Endothelial cell of umbilical vein (primary cell): Measurements from ENCODE around the gene RNF32. TPM values are rescaled to one million over a fixed set of nuclear protein-coding genes. Genes with fewer than 3 reads are reported as not detected.

Source experiments
- BruUV-seq: library from RNA; stranded (reverse); fragments of 400-500 nt; replicated peaks from 2 replicates; lab custom pipeline; 2021; lab: Mats Ljungman, UMichigan
- CTCF ChIA-PET: fragments of 300-600, 350-600 bp; sonication (Branson Sonifier 250); formaldehyde crosslinking; loops from one replicate; lab custom pipeline; 2021; ENCODE audit warnings: antibody characterized with exemption, inconsistent platforms; lab: Charles Lee
- POLR2A ChIA-PET: fragments of 300-600, 350-600 bp; sonication (Branson Sonifier 250); formaldehyde crosslinking; loops from one replicate; lab custom pipeline; 2021; ENCODE audit warnings: antibody characterized with exemption, inconsistent platforms; lab: Charles Lee
- DNase-seq: peaks from one replicate; pipeline ENCODE4 v3.0.0-alpha.2; 2011; ENCODE audit warnings: low read depth, low spot score
- FAIRE-seq: peaks from 2 replicates; lab custom pipeline; 2011; peaks lifted over from hg19 to GRCh38; lab: Jason Lieb, UNC
- H2AFZ ChIP-seq: 2 replicates; pipeline ENCODE4 v1.6.0; 2012; ENCODE audit warnings: low read depth, low read length, control low read depth, inconsistent platforms
- H3K27ac ChIP-seq: 2 replicates; pipeline ENCODE4 v1.5.1; 2011; ENCODE audit warnings: low read depth, mild to moderate bottlenecking, control low read depth, low read length, moderate library complexity; ENCODE audit not compliant: insufficient read depth
- H3K27me3 ChIP-seq, 2 experiments: 2 replicates each; pipeline versions ENCODE4 v1.6.0 to v1.6.1; 2011; ENCODE audit warnings: low read length in 2 of 2, mixed read lengths in 1 of 2; ENCODE audit not compliant: control insufficient read depth in 2 of 2, insufficient read depth in 2 of 2
- H3K36me3 ChIP-seq, 2 experiments: 2 replicates in 1 of 2; 3 replicates in 1 of 2; pipeline ENCODE4 v1.5.1; 2011; ENCODE audit warnings: low read length in 2 of 2, mild to moderate bottlenecking in 1 of 2, moderate library complexity in 1 of 2; ENCODE audit not compliant: control insufficient read depth in 2 of 2, insufficient read depth in 2 of 2; ENCODE audit errors: extremely low read depth in 1 of 2
- H3K4me1 ChIP-seq: 3 replicates; pipeline ENCODE4 v1.5.1; 2011; ENCODE audit warnings: mild to moderate bottlenecking, low read length; ENCODE audit not compliant: control insufficient read depth, insufficient read depth; ENCODE audit errors: extremely low read depth
- H3K4me2 ChIP-seq: 2 replicates; pipeline ENCODE4 v1.6.1; 2011; ENCODE audit warnings: low read length, control low read depth, mixed read lengths; ENCODE audit not compliant: insufficient read depth
- H3K4me3 ChIP-seq, 3 experiments: fragments of 200-600 bp in 1 of 3; sonication (generic), shearing (Covaris generic) in 1 of 3; replicated peaks in 1 of 3; 2 replicates each; pipeline ENCODE4 v1.5.1; 2011 to 2016; ENCODE audit warnings: control low read depth in 3 of 3, low read length in 3 of 3, mild to moderate bottlenecking in 2 of 3, inconsistent platforms in 1 of 3, low read depth in 1 of 3, moderate library complexity in 1 of 3; ENCODE audit not compliant: insufficient read depth in 1 of 3
- H3K79me2 ChIP-seq: 2 replicates; pipeline ENCODE4 v1.6.0; 2012; ENCODE audit warnings: low read length, inconsistent platforms; ENCODE audit not compliant: control insufficient read depth, insufficient read depth
- H3K9ac ChIP-seq: replicated peaks from 2 replicates; pipeline ENCODE3; 2011; ENCODE audit warnings: low read length, control low read depth; ENCODE audit not compliant: insufficient read depth; ENCODE audit errors: extremely low read depth
- H3K9me1 ChIP-seq: replicated peaks from 3 replicates; pipeline ENCODE4 v1.6.0; 2011; ENCODE audit warnings: mild to moderate bottlenecking, low read length; ENCODE audit not compliant: control insufficient read depth, insufficient read depth; ENCODE audit errors: extremely low read depth
- H3K9me3 ChIP-seq: replicated peaks from 2 replicates; pipeline ENCODE4 v1.5.1; 2012; ENCODE audit warnings: low read length, inconsistent platforms; ENCODE audit not compliant: control insufficient read depth, insufficient read depth
- H4K20me1 ChIP-seq: replicated peaks from 2 replicates; pipeline ENCODE3; 2011; ENCODE audit warnings: mild to moderate bottlenecking, low read length; ENCODE audit not compliant: control insufficient read depth, insufficient read depth; ENCODE audit errors: extremely low read depth
- CTCF ChIP-seq, 2 donors: IDR thresholded peaks; 1 replicate in 1 of 2; 2 replicates in 1 of 2; pipeline ENCODE4 v1.5.1; 2011; ENCODE audit warnings: low read length in 2 of 2, mild to moderate bottlenecking in 2 of 2, moderate library complexity in 2 of 2, control low read depth in 1 of 2, inconsistent platforms in 1 of 2, low read depth in 1 of 2; ENCODE audit not compliant: insufficient read depth in 1 of 2; ENCODE audit errors: extremely low read depth in 1 of 2
- EZH2 ChIP-seq: IDR thresholded peaks from 2 replicates; pipeline ENCODE4 v1.6.1; 2012; ENCODE audit warnings: borderline replicate concordance, low read depth, mild to moderate bottlenecking, moderate library complexity, low read length, inconsistent platforms; ENCODE audit not compliant: severe bottlenecking
- FOS ChIP-seq: IDR thresholded peaks from 2 replicates; pipeline ENCODE4 v1.6.1; 2011; ENCODE audit warnings: mild to moderate bottlenecking, low read length, moderate library complexity, borderline replicate concordance; ENCODE audit not compliant: insufficient read depth
- GATA2 ChIP-seq: IDR thresholded peaks from 2 replicates; pipeline ENCODE4 v1.7.0; 2011; ENCODE audit warnings: low read depth, mild to moderate bottlenecking, moderate library complexity, mixed read lengths, low read length; ENCODE audit not compliant: insufficient read length, insufficient read depth
- JUN ChIP-seq: IDR thresholded peaks from 2 replicates; pipeline ENCODE4 v1.6.1; 2011; ENCODE audit warnings: borderline replicate concordance, low read depth; ENCODE audit not compliant: insufficient read length, insufficient read depth
- MAX ChIP-seq: IDR thresholded peaks from 2 replicates; pipeline ENCODE4 v1.6.1; 2011; ENCODE audit not compliant: insufficient read depth, insufficient read length
- MYC ChIP-seq: IDR thresholded peaks from one replicate; pipeline ENCODE4 v1.6.1; 2011; ENCODE audit warnings: mild to moderate bottlenecking, low read depth, low read length
- POLR2A ChIP-seq: IDR thresholded peaks from 2 replicates; pipeline ENCODE4 v1.6.1; 2012; ENCODE audit warnings: low read depth, mild to moderate bottlenecking, control low read depth, low read length
- POLR2AphosphoS5 ChIP-seq: IDR thresholded peaks from 2 replicates; pipeline ENCODE4 v1.6.1; 2012; ENCODE audit warnings: low read depth, mild to moderate bottlenecking, control low read depth, low read length, moderate library complexity; ENCODE audit not compliant: insufficient read depth
- dilution Hi-C: fragments of 300-500 bp; cut with MboI; formaldehyde crosslinking; loops from one replicate; pipeline ENCODE4 v1.15.0; 2019; ENCODE audit warnings: low sequenced_read_pairs; ENCODE audit not compliant: extremely low pct_ligation_motif_present
- intact Hi-C: fragments of 100-400 bp; cut with micrococcal nuclease; formaldehyde crosslinking; loops from one replicate; pipeline ENCODE4 v1.10.0; 2022
- polyA plus RNA-seq, 4 experiments: library from polyadenylated mRNA; depleted of rRNA in 3 of 4; stranded (reverse) in 3 of 4; unstranded in 1 of 4; fragments of >200 nt; gene quantifications; 2 replicates each; pipeline versions ENCODE4 v1.2.1 to v1.2.3, GENCODE V29; 2011 to 2012; ENCODE audit warnings: missing spikeins in 1 of 4
- total RNA-seq: library from RNA; stranded (reverse); gene quantifications from 2 replicates; pipeline ENCODE4 v1.2.3, GENCODE V29; 2021

Gene RNF32
- total and polyA plus RNA-seq, 2 donors (not counting 3 experiments of a cell fraction or from before 2014, with no cell fraction given): 0.14 TPM; not detected in 1

DNA sequence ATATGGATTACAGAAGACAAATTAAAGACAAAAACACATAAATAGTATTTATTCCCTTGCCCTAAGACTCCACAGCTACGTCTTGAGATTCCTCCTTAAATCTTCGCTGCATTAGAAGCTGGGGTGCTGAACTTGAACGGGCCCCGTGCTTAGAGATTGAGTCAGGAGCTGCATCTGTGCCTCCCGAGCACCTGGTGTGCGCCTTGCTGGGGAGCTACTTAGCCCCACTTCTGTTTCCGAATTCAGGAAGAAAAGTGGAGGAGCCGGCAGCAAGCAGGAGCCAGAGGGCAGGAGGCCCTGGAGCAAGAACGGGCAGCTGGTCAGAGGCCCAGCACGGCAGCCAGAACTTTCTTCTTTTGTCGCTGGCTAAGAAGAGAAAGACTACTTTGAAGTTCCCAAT lies 30.4 kb upstream of the RNF32 start:
- POLR2A ChIA-PET: interaction anchor here (0.6 kb wide), 1 partner anchor 134 kb away, joined by 4 read pairs; no protein-coding TSS in a partner anchor
- TF ChIP-seq CTCF (IDR thresholded peaks at IDR 0.05; ENCODE audit: extremely low read depth in 1 of 2, insufficient read depth in 1 of 2, low read depth in 1 of 2, low read length in 2 of 2) (no peak), POLR2AphosphoS5 (no peak), MYC (no peak), JUN (no peak), POLR2A (no peak), FOS (no peak), MAX (no peak), EZH2 (no peak), GATA2 (no peak)
- CTCF ChIA-PET: no interaction called here
- dilution Hi-C loops (no loop called here), intact Hi-C loops (no loop called here)
- Histone ChIP-seq H3K4me2 (no peak overlapping the region), H3K27ac (no peak overlapping the region), H3K9me3 (no peaks in the 10 kb centered on the region), H3K27me3 (peaks cover 0 to 3% of the 10 kb centered on the region in 2 experiments), H3K4me1 (peaks cover 14% of the 10 kb centered on the region), H3K36me3 (no peaks in the 10 kb centered on the region), H4K20me1 (no peaks in the 10 kb centered on the region), H3K9me1 (no peaks in the 10 kb centered on the region), H3K9ac (no peak overlapping the region), H2AFZ (no peak overlapping the region), H3K79me2 (no peaks in the 10 kb centered on the region), H3K4me3 (no peak overlapping the region)
- DNase-seq (no peak), FAIRE-seq (no peak)
- BruUV-seq: no TSS peak
